H9 (cell line): ENCODE results near the gene MREG. TPM values are rescaled to one million over a fixed set of nuclear protein-coding genes. Genes with fewer than 3 reads are reported as not detected.

Experiments used
- DNase-seq: peaks from one replicate; pipeline ENCODE4 v3.0.0-alpha.2; 2017
- H2AFZ ChIP-seq: one replicate; pipeline ENCODE4 v1.6.1; 2013; ENCODE audit warnings: mild to moderate bottlenecking, low read length, control low read depth, moderate library complexity
- H2AK5ac ChIP-seq: 2 replicates; pipeline ENCODE4 v1.6.1; 2013; ENCODE audit warnings: low read length, control low read depth, mixed read lengths; ENCODE audit not compliant: insufficient read length
- H2BK120ac ChIP-seq: one replicate; pipeline ENCODE4 v1.6.1; 2013; ENCODE audit warnings: low read depth, mild to moderate bottlenecking, low read length, control low read depth, inconsistent platforms; ENCODE audit not compliant: poor library complexity, severe bottlenecking
- H2BK12ac ChIP-seq: 2 replicates; pipeline ENCODE4 v1.6.1; 2013; ENCODE audit warnings: low read length, control low read depth, mixed read lengths, low read depth; ENCODE audit not compliant: insufficient read length
- H2BK15ac ChIP-seq: 2 replicates; pipeline ENCODE4 v1.6.1; 2013; ENCODE audit warnings: low read depth, low read length, control low read depth
- H2BK20ac ChIP-seq: one replicate; pipeline ENCODE4 v1.6.1; 2013; ENCODE audit warnings: low read depth, mild to moderate bottlenecking, low read length, control low read depth, inconsistent platforms; ENCODE audit not compliant: poor library complexity, severe bottlenecking
- H2BK5ac ChIP-seq: 2 replicates; pipeline ENCODE4 v1.6.1; 2013; ENCODE audit warnings: low read length, control low read depth, mixed read lengths; ENCODE audit not compliant: insufficient read length
- H3K14ac ChIP-seq: 2 replicates; pipeline ENCODE4 v1.6.1; 2013; ENCODE audit warnings: low read length, control low read depth; ENCODE audit not compliant: insufficient read depth
- H3K18ac ChIP-seq: 2 replicates; pipeline ENCODE4 v1.6.1; 2013; ENCODE audit warnings: low read depth, mild to moderate bottlenecking, mixed read lengths, low read length, control low read depth; ENCODE audit not compliant: insufficient read length
- H3K23ac ChIP-seq: 2 replicates; pipeline ENCODE4 v1.6.1; 2013; ENCODE audit warnings: low read length, control low read depth, mixed read lengths, low read depth; ENCODE audit not compliant: insufficient read length
- H3K23me2 ChIP-seq: 2 replicates; pipeline ENCODE4 v1.6.1; 2013; ENCODE audit warnings: low read depth, mild to moderate bottlenecking, mixed read lengths, low read length, control low read depth; ENCODE audit not compliant: insufficient read length, poor library complexity, severe bottlenecking
- H3K27ac ChIP-seq: 2 replicates; pipeline ENCODE4 v1.5.1; 2013; ENCODE audit warnings: low read length, control low read depth, mixed read lengths, low read depth; ENCODE audit not compliant: insufficient read length
- H3K27me3 ChIP-seq: 2 replicates; pipeline ENCODE4 v1.6.1; 2013; ENCODE audit warnings: low read length, control low read depth, inconsistent platforms; ENCODE audit not compliant: insufficient read depth
- H3K4ac ChIP-seq: 2 replicates; pipeline ENCODE4 v1.6.1; 2013; ENCODE audit warnings: low read depth, mild to moderate bottlenecking, control low read depth, inconsistent platforms, low read length, moderate library complexity
- H3K4me1 ChIP-seq: 2 replicates; pipeline ENCODE4 v1.6.1; 2013; ENCODE audit warnings: low read length, control low read depth, inconsistent platforms; ENCODE audit not compliant: insufficient read depth
- H3K4me2 ChIP-seq: 2 replicates; pipeline ENCODE4 v1.6.1; 2013; ENCODE audit warnings: low read length, control low read depth, mixed read lengths; ENCODE audit not compliant: insufficient read length, insufficient read depth
- H3K56ac ChIP-seq: 2 replicates; pipeline ENCODE4 v1.6.1; 2013; ENCODE audit warnings: low read depth, mild to moderate bottlenecking, mixed read lengths, low read length, control low read depth; ENCODE audit not compliant: insufficient read length
- H3K79me1 ChIP-seq: 2 replicates; pipeline ENCODE4 v1.6.1; 2013; ENCODE audit warnings: low read depth, mild to moderate bottlenecking, moderate library complexity, low read length, control low read depth, inconsistent platforms; ENCODE audit not compliant: insufficient read depth, poor library complexity, severe bottlenecking
- H3K79me2 ChIP-seq: 2 replicates; pipeline ENCODE4 v1.6.1; 2013; ENCODE audit warnings: low read length, control low read depth, inconsistent platforms; ENCODE audit not compliant: insufficient read depth
- H3K9ac ChIP-seq: 2 replicates; pipeline ENCODE4 v1.6.1; 2013; ENCODE audit warnings: low read length, control low read depth, mixed read lengths; ENCODE audit not compliant: insufficient read length; ENCODE audit errors: extremely low read depth
- H3K9me3 ChIP-seq: one replicate; pipeline ENCODE4 v1.6.1; 2013; ENCODE audit warnings: low read depth, low read length, inconsistent platforms; ENCODE audit not compliant: control insufficient read depth
- H3T11ph ChIP-seq: one replicate; pipeline ENCODE4 v1.6.1; 2013; ENCODE audit warnings: mild to moderate bottlenecking, low read length, control low read depth, inconsistent platforms
- H4K20me1 ChIP-seq: one replicate; pipeline ENCODE4 v1.6.1; 2013; ENCODE audit not compliant: control insufficient read depth, insufficient read length, insufficient read depth
- H4K5ac ChIP-seq: 2 replicates; pipeline ENCODE4 v1.6.1; 2013; ENCODE audit warnings: low read depth, mild to moderate bottlenecking, mixed read lengths, low read length, control low read depth; ENCODE audit not compliant: insufficient read length
- H4K8ac ChIP-seq: replicated peaks from 2 replicates; pipeline ENCODE4 v1.6.1; 2013; ENCODE audit warnings: low read length, control low read depth, mixed read lengths, low read depth; ENCODE audit not compliant: insufficient read length
- H4K91ac ChIP-seq: 2 replicates; pipeline ENCODE4 v1.6.1; 2013; ENCODE audit warnings: low read depth, mild to moderate bottlenecking, moderate library complexity, mixed read lengths, low read length, control low read depth; ENCODE audit not compliant: insufficient read length
- H3K27ac Mint-ChIP-seq, 3 experiments: 2 replicates in 2 of 3; 3 replicates in 1 of 3; pipeline ENCODE4 v1.8.0; 2020 to 2021; ENCODE audit warnings: mixed read lengths in 3 of 3, mild to moderate bottlenecking in 1 of 3, moderate library complexity in 1 of 3
- H3K27me3 Mint-ChIP-seq: 2 replicates; pipeline ENCODE4 v1.8.0; 2021; ENCODE audit warnings: low read depth, mild to moderate bottlenecking, moderate library complexity, mixed read lengths
- H3K36me3 Mint-ChIP-seq, 3 experiments: 2 replicates in 2 of 3; 3 replicates in 1 of 3; pipeline ENCODE4 v1.8.0; 2020 to 2021; ENCODE audit warnings: low read depth in 3 of 3, mixed read lengths in 3 of 3; ENCODE audit not compliant: insufficient read depth in 1 of 3
- H3K4me1 Mint-ChIP-seq, 2 experiments: 2 replicates each; pipeline ENCODE4 v1.8.0; 2020; ENCODE audit warnings: mixed read lengths in 2 of 2
- H3K4me3 Mint-ChIP-seq, 2 experiments: 2 replicates in 1 of 2; 3 replicates in 1 of 2; pipeline ENCODE4 v1.8.0; 2020 to 2021; ENCODE audit warnings: mild to moderate bottlenecking in 2 of 2, mixed read lengths in 2 of 2, moderate library complexity in 1 of 2
- H3K9me3 Mint-ChIP-seq, 2 experiments: 2 replicates in 1 of 2; 3 replicates in 1 of 2; pipeline ENCODE4 v1.8.0; 2020; ENCODE audit warnings: mild to moderate bottlenecking in 2 of 2, mixed read lengths in 2 of 2, moderate library complexity in 1 of 2
- CTCF ChIP-seq: fragments of 200-600 bp; sonication (generic); conservative IDR thresholded peaks from 3 replicates; pipeline ENCODE4 v1.8.0; 2021; ENCODE audit warnings: antibody characterized with exemption, mild to moderate bottlenecking
- WGBS: extraction: QIAGEN DNeasy Blood & Tissue Kit; methylation state at CpG from one replicate; pipeline ENCODE4 v1.1.7; 2013; ENCODE audit warnings: missing lambda C conversion rate, low lambda C conversion rate, mixed read lengths; ENCODE audit not compliant: insufficient read length; ENCODE audit errors: extremely low coverage; 5-methylcytosine and 5-hydroxymethylcytosine counted together
- total RNA-seq: library from RNA; stranded (reverse); gene quantifications from 2 replicates; pipeline ENCODE4 v1.2.1, GENCODE V29; 2021

MREG gene
- total RNA-seq, 1 experiment from 2014 or later = 21.8 TPM

GRCh38 chr2:215918901-215919599 lies 94.3 kb downstream of the MREG start:
- no peak overlapping the region for H2BK5ac ChIP-seq
- DNase-seq = no peak
- TF ChIP-seq CTCF = no peak
- no peak overlapping the region for H2AK5ac ChIP-seq
- H3K27me3 Mint-ChIP-seq = peaks cover 2% of the 10 kb centered on the region; the same call in 1 of the 2 replicates
- H3K23me2 ChIP-seq = peaks cover 2% of the 10 kb centered on the region
- no peak overlapping the region for H3K27ac ChIP-seq
- peaks cover 4% of the 10 kb centered on the region; the same call in 1 of the 2 replicates for H3K4me1 ChIP-seq
- no peak overlapping the region; the same call in 1 of the 2 replicates for H2BK15ac ChIP-seq
- WGBS = no CpG with 5 or more reads among the region's 3 CpGs
- H3K4me1 Mint-ChIP-seq = peaks cover 39 to 63% of the 10 kb centered on the region in 2 experiments
- H3T11ph ChIP-seq = no peak overlapping the region
- no peak overlapping the region for H4K5ac ChIP-seq
- no peak overlapping the region for H2BK120ac ChIP-seq
- H3K4ac ChIP-seq = no peak overlapping the region
- no peaks in the 10 kb centered on the region for H3K9me3 ChIP-seq
- H2BK20ac ChIP-seq = no peak overlapping the region
- no peak overlapping the region for H3K18ac ChIP-seq
- H3K56ac ChIP-seq = no peak overlapping the region
- H3K4me3 Mint-ChIP-seq = no peak overlapping the region
- no peak overlapping the region for H3K9ac ChIP-seq
- H2AFZ ChIP-seq = no peak overlapping the region
- no peak overlapping the region for H2BK12ac ChIP-seq
- H4K91ac ChIP-seq = no peak overlapping the region
- H3K14ac ChIP-seq = no peak overlapping the region
- no peak overlapping the region for H3K4me2 ChIP-seq
- H3K36me3 Mint-ChIP-seq = peaks cover 0 to 3% (median 0%) of the 10 kb centered on the region in 3 experiments; a peak in 1 of 7 replicates
- no peaks in the 10 kb centered on the region for H3K27me3 ChIP-seq
- no peaks in the 10 kb centered on the region for H4K20me1 ChIP-seq
- no peak overlapping the region for H4K8ac ChIP-seq
- peak overlapping the region in 2 of 3 experiments; percentile 32 to 70; a peak in 5 of 7 replicates for H3K27ac Mint-ChIP-seq
- H3K23ac ChIP-seq = no peak overlapping the region
- H3K79me2 ChIP-seq = no peaks in the 10 kb centered on the region
- H3K9me3 Mint-ChIP-seq = peaks cover 0 to 2% of the 10 kb centered on the region in 2 experiments; a peak in 1 of 5 replicates
- H3K79me1 ChIP-seq = no peaks in the 10 kb centered on the region
